Measurements from ENCODE around the gene ACER2.

Gene ACER2

DNA sequence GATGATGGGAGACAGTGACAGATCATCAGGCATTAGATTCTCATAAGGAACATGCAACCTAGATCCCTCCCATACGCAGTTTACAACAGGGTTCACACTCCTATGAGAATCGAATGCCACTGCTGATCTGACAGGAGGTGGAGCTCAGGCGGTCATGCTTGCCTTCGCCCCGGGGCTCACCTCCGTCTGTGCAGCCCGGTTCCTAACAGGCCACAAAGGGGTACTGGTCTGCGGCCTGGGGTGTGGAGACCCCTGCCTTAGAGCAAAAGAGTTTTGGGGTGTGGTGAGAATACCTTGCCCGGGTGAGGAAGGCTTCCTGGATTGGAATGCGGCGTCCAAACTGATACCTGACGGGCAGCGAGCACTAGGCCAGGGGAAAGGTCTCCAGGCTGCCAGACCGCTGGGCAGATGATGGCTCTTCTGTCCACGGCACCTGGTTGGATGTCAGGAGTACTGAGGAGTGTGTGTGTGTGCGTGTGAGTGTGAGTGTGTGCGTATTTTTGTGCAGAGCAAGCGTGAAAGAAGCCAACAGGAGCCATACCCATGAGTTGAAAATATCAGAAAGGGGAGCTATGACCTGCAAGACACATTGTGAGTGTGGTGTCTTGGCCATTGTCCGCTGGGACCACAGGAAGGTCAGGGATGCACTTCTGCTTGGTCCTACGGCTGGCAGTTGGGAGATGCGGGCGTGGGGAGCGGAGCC is 55.4 kb downstream of the ACER2 start:
- TF ChIP-seq, protein P1, sequence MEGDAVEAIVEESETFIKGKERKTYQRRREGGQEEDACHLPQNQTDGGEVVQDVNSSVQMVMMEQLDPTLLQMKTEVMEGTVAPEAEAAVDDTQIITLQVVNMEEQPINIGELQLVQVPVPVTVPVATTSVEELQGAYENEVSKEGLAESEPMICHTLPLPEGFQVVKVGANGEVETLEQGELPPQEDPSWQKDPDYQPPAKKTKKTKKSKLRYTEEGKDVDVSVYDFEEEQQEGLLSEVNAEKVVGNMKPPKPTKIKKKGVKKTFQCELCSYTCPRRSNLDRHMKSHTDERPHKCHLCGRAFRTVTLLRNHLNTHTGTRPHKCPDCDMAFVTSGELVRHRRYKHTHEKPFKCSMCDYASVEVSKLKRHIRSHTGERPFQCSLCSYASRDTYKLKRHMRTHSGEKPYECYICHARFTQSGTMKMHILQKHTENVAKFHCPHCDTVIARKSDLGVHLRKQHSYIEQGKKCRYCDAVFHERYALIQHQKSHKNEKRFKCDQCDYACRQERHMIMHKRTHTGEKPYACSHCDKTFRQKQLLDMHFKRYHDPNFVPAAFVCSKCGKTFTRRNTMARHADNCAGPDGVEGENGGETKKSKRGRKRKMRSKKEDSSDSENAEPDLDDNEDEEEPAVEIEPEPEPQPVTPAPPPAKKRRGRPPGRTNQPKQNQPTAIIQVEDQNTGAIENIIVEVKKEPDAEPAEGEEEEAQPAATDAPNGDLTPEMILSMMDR (IDR thresholded peaks at IDR 0.05; ENCODE audit: low read depth, low read length) = no peak
- Histone ChIP-seq H3K27me3 (no peaks in the 10 kb centered on the region), H3K36me3 (no peaks in the 10 kb centered on the region), H3K4me3 (ENCODE audit: low read depth, low read length) (peak overlapping the region; percentile 24; the same call in 1 of the 2 replicates), H3K4me1 (no peaks in the 10 kb centered on the region), H3K9me3 (no peaks in the 10 kb centered on the region)
- no peak for DNase-seq

DNA sequence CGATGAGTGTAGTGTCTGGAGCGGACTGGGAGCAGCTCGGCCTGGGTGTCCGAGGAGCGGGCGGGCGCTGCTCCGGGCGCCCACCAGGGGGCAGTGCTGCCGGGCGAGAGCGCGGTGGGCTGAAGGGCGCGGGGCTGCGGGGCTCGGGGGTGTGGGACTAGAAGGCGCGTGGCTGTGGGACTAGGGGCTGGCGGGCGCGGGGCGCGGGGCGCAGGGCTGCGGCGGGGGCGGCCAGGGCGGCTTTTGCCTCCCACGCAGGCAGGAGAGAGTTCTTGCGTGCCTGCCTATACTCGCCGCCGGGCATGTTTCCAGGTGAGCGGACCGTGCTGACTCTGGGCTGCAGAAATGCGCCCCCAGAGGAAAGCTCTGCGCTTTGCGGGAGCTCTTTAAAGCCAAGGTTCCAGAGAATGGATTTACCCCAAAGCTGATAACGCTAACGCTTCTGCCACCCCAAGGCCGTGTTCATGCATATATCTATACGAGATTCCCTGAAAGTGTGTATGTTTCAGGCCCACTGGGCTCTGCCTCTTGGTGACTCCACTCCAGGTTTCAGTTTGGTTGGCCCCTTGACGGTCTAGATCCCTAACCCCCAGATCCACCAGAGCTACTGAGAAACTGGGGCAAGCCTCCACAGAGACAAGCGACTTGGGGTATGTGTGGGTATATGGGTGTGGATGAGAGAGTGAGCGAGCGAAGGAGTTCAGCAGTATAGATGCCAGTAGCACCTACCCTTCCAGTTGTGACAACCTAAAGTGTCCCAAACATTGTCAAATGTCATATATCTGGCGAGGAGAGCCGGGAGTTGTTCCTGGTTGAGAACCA is 56.2 kb downstream of the ACER2 start:
- peak; percentile 82 for DNase-seq
- TF ChIP-seq, protein P1 (IDR thresholded peaks at IDR 0.05; ENCODE audit: low read depth, low read length) = peak; percentile 52
- H3K4me1 ChIP-seq = no peaks in the 10 kb centered on the region
- H3K9me3 ChIP-seq = no peaks in the 10 kb centered on the region
- peak overlapping the region; percentile 52 for H3K4me3 ChIP-seq (ENCODE audit: low read depth, low read length)
- H3K36me3 ChIP-seq = no peaks in the 10 kb centered on the region
- no peaks in the 10 kb centered on the region for H3K27me3 ChIP-seq

DNA sequence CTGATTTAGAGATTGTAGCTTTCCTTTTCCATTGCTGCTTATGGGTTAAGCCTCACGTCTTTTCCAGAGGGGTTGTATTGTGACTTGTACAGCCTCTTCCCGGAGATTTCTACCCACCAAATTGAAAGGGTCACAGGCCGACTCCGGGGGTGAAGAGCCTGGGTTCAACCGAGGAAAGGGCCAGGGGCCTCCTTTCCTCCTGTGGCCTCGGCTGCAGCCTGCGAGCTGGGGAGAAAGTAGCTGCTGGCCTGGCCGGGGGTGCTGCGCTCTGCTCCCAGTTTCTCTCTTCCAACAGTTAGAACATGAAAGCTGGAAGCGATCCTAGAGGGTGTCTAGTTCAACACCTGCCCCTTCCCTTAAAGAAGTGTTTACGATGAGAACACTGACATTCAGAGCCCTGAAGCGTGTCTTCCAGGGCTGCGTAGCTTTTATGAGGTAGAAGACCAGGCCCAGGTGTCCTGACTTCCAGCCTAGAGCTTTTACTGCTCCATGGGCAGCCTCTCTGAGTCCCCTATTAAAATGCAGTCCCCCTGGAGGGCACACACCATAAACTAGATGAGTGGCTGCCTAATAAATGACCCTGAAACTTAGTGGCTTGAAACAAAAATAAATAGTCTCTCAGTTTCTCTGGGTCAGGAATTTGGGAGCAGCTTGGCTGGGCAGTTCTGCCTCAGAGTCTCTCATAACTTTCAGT is 56.9 kb downstream of the ACER2 start:
- Histone ChIP-seq H3K27me3 (no peaks in the 10 kb centered on the region), H3K4me1 (no peaks in the 10 kb centered on the region), H3K4me3 (ENCODE audit: low read depth, low read length) (no peak overlapping the region), H3K36me3 (no peaks in the 10 kb centered on the region), H3K9me3 (no peaks in the 10 kb centered on the region)
- TF ChIP-seq, protein P1 (IDR thresholded peaks at IDR 0.05; ENCODE audit: low read depth, low read length) = no peak
- no peak for DNase-seq

DNA sequence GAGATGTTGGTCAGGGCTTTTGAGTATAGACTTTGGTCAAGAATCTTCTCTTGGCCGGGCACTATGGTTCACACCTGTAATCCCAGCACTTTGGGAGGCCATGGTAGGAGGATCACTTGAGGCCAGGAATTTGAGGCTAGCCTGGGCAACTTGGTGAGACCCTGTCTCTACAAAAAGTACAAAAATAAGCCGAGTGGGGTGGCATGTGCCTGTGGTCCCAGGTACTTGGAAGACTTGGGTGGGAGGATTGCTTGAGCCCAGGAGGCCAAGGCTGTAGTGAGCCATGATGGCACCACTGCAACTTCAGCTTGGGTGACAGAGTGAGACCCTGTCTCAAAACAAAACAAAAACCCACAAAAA is 57.5 kb downstream of the ACER2 start:
- peaks cover 2% of the 10 kb centered on the region; the same call in 1 of the 2 replicates for H3K4me1 ChIP-seq
- H3K9me3 ChIP-seq = no peaks in the 10 kb centered on the region
- no peaks in the 10 kb centered on the region for H3K36me3 ChIP-seq
- DNase-seq = no peak
- no peak overlapping the region for H3K4me3 ChIP-seq (ENCODE audit: low read depth, low read length)
- no peaks in the 10 kb centered on the region for H3K27me3 ChIP-seq
- TF ChIP-seq, protein P1 (IDR thresholded peaks at IDR 0.05; ENCODE audit: low read depth, low read length) = no peak

DNA sequence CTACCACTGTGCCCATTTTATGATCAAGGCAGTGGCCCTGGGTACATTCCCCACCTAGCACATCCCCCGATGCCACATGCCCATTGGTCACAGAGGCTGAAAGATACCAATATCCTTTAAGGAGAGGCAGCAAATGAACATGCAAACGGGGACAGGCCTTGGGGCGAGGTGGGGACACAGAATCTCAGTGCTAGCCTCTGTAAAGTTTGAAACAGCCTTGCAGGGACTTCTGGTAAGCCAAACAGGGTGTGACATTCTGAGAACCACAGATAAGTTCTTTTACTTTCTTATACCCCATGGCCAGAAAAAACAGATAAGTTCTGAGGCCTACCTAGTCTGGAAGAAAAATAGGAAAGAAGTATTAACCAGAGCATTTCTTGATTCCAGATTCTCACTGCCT is 60.5 kb downstream of the ACER2 start:
- H3K4me1 ChIP-seq = peaks cover 6% of the 10 kb centered on the region; the same call in 1 of the 2 replicates
- no peaks in the 10 kb centered on the region; the same call in 1 of the 2 replicates for H3K27me3 ChIP-seq
- no peaks in the 10 kb centered on the region for H3K36me3 ChIP-seq
- H3K9me3 ChIP-seq = no peaks in the 10 kb centered on the region
- TF ChIP-seq, protein P1 (IDR thresholded peaks at IDR 0.05; ENCODE audit: low read depth, low read length) = no peak
- H3K4me3 ChIP-seq (ENCODE audit: low read depth, low read length) = no peak overlapping the region
- DNase-seq = no peak
